HEK293 (cell line): ENCODE data around the gene LRCH4.

Experiments used
- CTCF ChIA-PET: fragments of 350-600 bp; formaldehyde crosslinking; extraction: SDS; loops from one replicate; lab custom pipeline; 2021; ENCODE audit warnings: antibody characterized with exemption; lab: Yijun Ruan, JAX
- POLR2A ChIA-PET: fragments of 300-600 bp; formaldehyde crosslinking; extraction: SDS; loops from one replicate; lab custom pipeline; 2020; ENCODE audit warnings: antibody characterized with exemption, inconsistent platforms; lab: Yijun Ruan, JAX
- H3K27ac ChIP-seq: fragments of 200-500 bp; sonication (Bioruptor generic); 2 replicates; pipeline ENCODE4 v1.5.1; 2014; ENCODE audit warnings: low read depth, low read length, control low read depth, inconsistent platforms; ENCODE audit errors: extremely low read depth
- H3K36me3 ChIP-seq, 2 experiments: fragments of 200-500 bp in 1 of 2; sonication (Bioruptor generic) in 1 of 2; 1 replicate in 1 of 2; 2 replicates in 1 of 2; pipeline ENCODE4 v1.5.1; 2014 to 2017; ENCODE audit warnings: inconsistent platforms in 2 of 2, low read length in 2 of 2; ENCODE audit not compliant: control insufficient read depth in 2 of 2, insufficient read depth in 1 of 2
- H3K4me1 ChIP-seq: fragments of 200-500 bp; sonication (Bioruptor generic); 2 replicates; pipeline ENCODE4 v1.5.1; 2014; ENCODE audit warnings: mild to moderate bottlenecking, low read length, inconsistent platforms; ENCODE audit not compliant: control insufficient read depth, insufficient read depth
- H3K4me3 ChIP-seq: 2 replicates; pipeline ENCODE4 v1.5.1; 2011; ENCODE audit warnings: low read depth, mild to moderate bottlenecking, control low read depth, low read length, moderate library complexity
- H3K9me3 ChIP-seq: fragments of 200-500 bp; sonication (Bioruptor generic); 2 replicates; pipeline ENCODE4 v1.5.1; 2014; ENCODE audit warnings: low read depth, low read length, inconsistent platforms; ENCODE audit not compliant: control insufficient read depth, insufficient read depth
- GLIS2 ChIP-seq: fragments of 450-650 bp; formaldehyde crosslinking; IDR thresholded peaks from 2 replicates; pipeline ENCODE4 v1.5.1; 2016; ENCODE audit warnings: missing biosample characterization, missing genetic modification characterization
- IKZF3 ChIP-seq: fragments of 450-650 bp; IDR thresholded peaks from 2 replicates; pipeline ENCODE4 v1.5.0; 2018; ENCODE audit warnings: missing biosample characterization, mild to moderate bottlenecking, missing genetic modification characterization, moderate library complexity
- OSR2 ChIP-seq: fragments of 450-650 bp; formaldehyde crosslinking; IDR thresholded peaks from 2 replicates; pipeline ENCODE4 v1.5.1; 2016; ENCODE audit warnings: missing biosample characterization, missing genetic modification characterization
- TCF7L2 ChIP-seq: IDR thresholded peaks from 2 replicates; pipeline ENCODE4 v1.6.1; 2011; ENCODE audit warnings: low read depth, mild to moderate bottlenecking, inconsistent platforms, low read length, moderate library complexity, borderline replicate concordance
- ZBTB11 ChIP-seq: fragments of 450-650 bp; formaldehyde crosslinking; conservative IDR thresholded peaks from 2 replicates; pipeline ENCODE4 v1.5.1; 2016; ENCODE audit warnings: low read depth, missing biosample characterization, missing genetic modification characterization
- ZBTB17 ChIP-seq: fragments of 450-650 bp; formaldehyde crosslinking; IDR thresholded peaks from 2 replicates; pipeline ENCODE4 v1.5.1; 2016; ENCODE audit warnings: missing biosample characterization, missing genetic modification characterization
- ZNF175 ChIP-seq: fragments of 450-650 bp; formaldehyde crosslinking; IDR thresholded peaks from 2 replicates; pipeline ENCODE4 v1.5.1; 2016; ENCODE audit warnings: missing biosample characterization, missing genetic modification characterization
- ZNF211 ChIP-seq: fragments of 450-650 bp; formaldehyde crosslinking; IDR thresholded peaks from 2 replicates; pipeline ENCODE4 v1.5.1; 2016; ENCODE audit warnings: low read depth, missing biosample characterization, missing genetic modification characterization
- ZNF274 ChIP-seq, 2 experiments: fragments of 200-500 bp in 1 of 2; fragments of 450-650 bp in 1 of 2; sonication (Bioruptor generic) in 1 of 2; formaldehyde crosslinking in 1 of 2; IDR thresholded peaks; 2 replicates each; pipeline versions ENCODE4 v1.5.1 to v1.6.1; 2014 to 2016; ENCODE audit warnings: borderline replicate concordance in 1 of 2, inconsistent platforms in 1 of 2, low read length in 1 of 2, missing biosample characterization in 1 of 2, missing genetic modification characterization in 1 of 2
- ZNF398 ChIP-seq: fragments of 450-650 bp; formaldehyde crosslinking; IDR thresholded peaks from 2 replicates; pipeline ENCODE4 v1.5.1; 2017; ENCODE audit warnings: missing biosample characterization, missing genetic modification characterization
- ZNF426 ChIP-seq: fragments of 450-650 bp; formaldehyde crosslinking; IDR thresholded peaks from 2 replicates; pipeline ENCODE4 v1.5.1; 2017; ENCODE audit warnings: missing biosample characterization, missing genetic modification characterization, mild to moderate bottlenecking, inconsistent platforms, moderate library complexity
- ZNF645 ChIP-seq: fragments of 450-650 bp; formaldehyde crosslinking; IDR thresholded peaks from 2 replicates; pipeline ENCODE4; 2016; ENCODE audit warnings: missing biosample characterization, missing genetic modification characterization
- ZNF704 ChIP-seq: fragments of 450-650 bp; formaldehyde crosslinking; IDR thresholded peaks from 2 replicates; pipeline ENCODE4 v1.5.1; 2016; ENCODE audit warnings: missing biosample characterization, missing genetic modification characterization
- ZNF837 ChIP-seq: fragments of 450-650 bp; formaldehyde crosslinking; IDR thresholded peaks from 2 replicates; pipeline ENCODE4 v1.5.1; 2016; ENCODE audit warnings: missing biosample characterization, missing genetic modification characterization
- ZSCAN4 ChIP-seq: fragments of 450-650 bp; formaldehyde crosslinking; IDR thresholded peaks from 2 replicates; pipeline ENCODE4 v1.5.1; 2017; ENCODE audit warnings: missing biosample characterization, missing genetic modification characterization

The LRCH4 gene

GRCh38 chr7:100590077-100590737, 4.3 kb upstream of the LRCH4 start:
- no peaks in the 10 kb centered on the region for H3K36me3 ChIP-seq
- H3K27ac ChIP-seq: no peak overlapping the region
- H3K4me3 ChIP-seq: no peak overlapping the region
- CTCF ChIA-PET: interaction anchor here (1.7 kb wide), 1 partner anchor 103 kb away, joined by 4 read pairs; no protein-coding TSS in a partner anchor
- H3K4me1 ChIP-seq: peaks cover under 1% of the 10 kb centered on the region; the same call in 1 of the 2 replicates
- H3K9me3 ChIP-seq: no peaks in the 10 kb centered on the region
- POLR2A ChIA-PET: no interaction called here
- no peak for TF ChIP-seq ZNF211 (tag by site-specific recombination)
- no peak for TF ChIP-seq ZNF837 (tag by site-specific recombination)
- TF ChIP-seq ZNF175 (tag by site-specific recombination): no peak
- no peak for TF ChIP-seq OSR2 (tag by site-specific recombination)
- TF ChIP-seq ZNF426 (tag by site-specific recombination): no peak
- no peak for TF ChIP-seq ZBTB17 (tag by site-specific recombination)
- no peak for TF ChIP-seq ZNF704 (tag by site-specific recombination)
- TF ChIP-seq ZNF645 (tag by site-specific recombination): no peak

GRCh38 chr7:100589341-100589947, 3.5 kb upstream of the LRCH4 start:
- no peak overlapping the region for H3K4me3 ChIP-seq
- no peak overlapping the region for H3K27ac ChIP-seq
- no peaks in the 10 kb centered on the region for H3K36me3 ChIP-seq
- TF ChIP-seq TCF7L2 (no peak), GLIS2 (tag by site-specific recombination) (0 out of 2 replicates have a peak, but pooled peaks have one; percentile 31), ZSCAN4 (no peak), ZNF398 (tag by site-specific recombination) (no peak), ZNF274 (IDR thresholded peaks at IDR 0.05; ENCODE audit: low read length) (no peak), ZNF274 (tag by site-specific recombination; IDR thresholded peaks at IDR 0.05; ENCODE audit: borderline replicate concordance) (no peak), ZBTB11 (no peak), IKZF3 (tag by site-specific recombination) (no peak)
- peaks cover 8% of the 10 kb centered on the region for H3K4me1 ChIP-seq
- H3K9me3 ChIP-seq: no peaks in the 10 kb centered on the region
- ChIA-PET POLR2A (interaction anchor here (0.8 to 1.5 kb wide), 3 partner anchors 14 to 161 kb away, joined by 3 to 5 read pairs (median 4); partner anchors contain the start of genes MOSPD3 and ZCWPW1), CTCF (interaction anchor here (0.9 to 1.7 kb wide), 5 partner anchors 10 to 120 kb away, joined by 4 to 9 read pairs (median 5); no protein-coding TSS in a partner anchor)
